UCSD-AML1 (cell line): ENCODE results near the gene SLC5A2.

Experiments
- DNase-seq: peaks from one replicate; lab custom pipeline; 2025; ENCODE audit not compliant: unreplicated experiment; lab: John Stamatoyannopoulos, UW

Gene SLC5A2

GRCh38 chr16:31459687-31460581 is 23.0 kb upstream of the SLC5A2 start:
- peak; percentile 100 for DNase-seq

- DNase-seq = no peak
Measured at GRCh38 chr16:31460582-31461002, 22.3 kb upstream of the SLC5A2 start.

- DNase-seq = no peak
Measured at GRCh38 chr16:31461201-31461920, 21.6 kb upstream of the SLC5A2 start.

- no peak for DNase-seq
Measured at GRCh38 chr16:31461921-31462804, 20.8 kb upstream of the SLC5A2 start.

GRCh38 chr16:31464348-31464769 is 18.6 kb upstream of the SLC5A2 start:
- DNase-seq = no peak

- no peak for DNase-seq
Measured at GRCh38 chr16:31464781-31465260, 18.1 kb upstream of the SLC5A2 start.

GRCh38 chr16:31465788-31466370 is 17.0 kb upstream of the SLC5A2 start:
- no peak for DNase-seq

- no peak for DNase-seq
Measured at GRCh38 chr16:31466381-31466841, 16.5 kb upstream of the SLC5A2 start.

GRCh38 chr16:31467151-31467773 is 15.7 kb upstream of the SLC5A2 start:
- peak; percentile 76 for DNase-seq

- DNase-seq = no peak
Measured at GRCh38 chr16:31467858-31468257, 15.1 kb upstream of the SLC5A2 start.

GRCh38 chr16:31470615-31471014 is 12.3 kb upstream of the SLC5A2 start:
- DNase-seq = no peak

- no peak for DNase-seq
Measured at GRCh38 chr16:31471241-31471874, 11.6 kb upstream of the SLC5A2 start.

GRCh38 chr16:31471875-31472708 is 10.8 kb upstream of the SLC5A2 start, which contains the start of gene TGFB1I1:
TGFB1I1 (plus strand) TSS chr16:31472152; CDS start chr16:31472189, 37 bp downstream.
- no peak for DNase-seq

- DNase-seq = no peak
Measured at GRCh38 chr16:31472709-31473203, 10.2 kb upstream of the SLC5A2 start.

GRCh38 chr16:31473264-31473984 is 9.5 kb upstream of the SLC5A2 start:
- DNase-seq = no peak

- DNase-seq = no peak
Measured at GRCh38 chr16:31474173-31474714, 8.7 kb upstream of the SLC5A2 start.
